Testis (tissue), 2 donors: ENCODE data around the gene TNFRSF9.

Source experiments
- CTCF ChIP-seq, 3 experiments: fragments of 450-650 bp in 2 of 3; fragments of 200-600 bp in 1 of 3; sonication (generic) in 1 of 3; IDR thresholded peaks; one replicate each; pipeline ENCODE4 v1.5.1; 2016 to 2019; ENCODE audit warnings: antibody characterized with exemption in 3 of 3, mild to moderate bottlenecking in 2 of 3, moderate library complexity in 1 of 3
- POLR2A ChIP-seq: fragments of 450-650 bp; IDR thresholded peaks from one replicate; pipeline ENCODE4 v1.6.1; 2017; ENCODE audit warnings: antibody characterized with exemption, mild to moderate bottlenecking, moderate library complexity

- TF ChIP-seq CTCF (IDR thresholded peaks at IDR 0.05): no peak
- no peak for TF ChIP-seq POLR2A
These were observed 69.5 kb downstream of the TNFRSF9 start for GRCh38 chr1:7871136-7871535.
